HG03196 (cell line): ENCODE results near the gene NDRG2.

Experiments used
- ATAC-seq: cut with Tn5 transposase; IDR thresholded peaks from one replicate; pipeline ENCODE4 v1.9.1; 2021; ENCODE audit not compliant: unreplicated experiment

Gene NDRG2

DNA sequence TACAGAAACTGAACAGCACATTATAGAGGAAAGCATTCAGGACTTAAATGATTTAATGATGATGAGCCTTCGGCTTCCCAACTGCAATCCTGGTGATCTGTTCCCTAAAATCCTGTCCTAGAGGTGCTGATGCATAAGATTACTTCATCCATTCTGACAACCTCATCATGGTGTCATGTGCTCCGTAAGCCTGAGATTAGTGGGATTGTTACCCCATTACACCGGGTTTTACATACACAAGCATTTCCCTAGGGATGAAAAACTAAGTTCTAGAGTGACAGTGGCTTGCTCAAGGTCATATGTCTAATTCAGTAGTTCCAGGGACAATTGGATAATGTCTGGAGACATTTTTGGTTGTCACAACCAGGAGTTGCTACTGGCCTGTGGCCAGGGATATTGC lies 12.3 kb upstream of the NDRG2 start:
- no peak for ATAC-seq

DNA sequence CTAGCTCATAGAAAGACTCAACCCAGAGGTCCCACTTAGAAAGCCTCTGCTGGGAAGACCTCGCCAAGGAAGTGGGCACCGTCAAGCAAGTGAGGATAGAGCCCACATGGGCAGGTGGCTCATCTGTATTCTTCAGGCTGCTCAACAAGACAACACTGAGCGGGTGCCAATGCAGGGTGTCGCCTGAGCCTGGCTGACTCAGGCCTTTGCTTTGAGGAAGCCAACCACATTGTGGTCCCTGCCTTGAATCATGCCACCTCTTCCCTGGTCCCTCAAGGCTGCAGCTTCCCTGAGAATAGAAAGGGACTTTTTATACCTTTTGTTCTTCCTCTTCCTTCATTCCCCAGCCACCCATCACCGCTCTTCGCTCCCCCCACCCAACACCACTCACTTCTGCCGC lies 11.9 kb upstream of the NDRG2 start:
- no peak for ATAC-seq

DNA sequence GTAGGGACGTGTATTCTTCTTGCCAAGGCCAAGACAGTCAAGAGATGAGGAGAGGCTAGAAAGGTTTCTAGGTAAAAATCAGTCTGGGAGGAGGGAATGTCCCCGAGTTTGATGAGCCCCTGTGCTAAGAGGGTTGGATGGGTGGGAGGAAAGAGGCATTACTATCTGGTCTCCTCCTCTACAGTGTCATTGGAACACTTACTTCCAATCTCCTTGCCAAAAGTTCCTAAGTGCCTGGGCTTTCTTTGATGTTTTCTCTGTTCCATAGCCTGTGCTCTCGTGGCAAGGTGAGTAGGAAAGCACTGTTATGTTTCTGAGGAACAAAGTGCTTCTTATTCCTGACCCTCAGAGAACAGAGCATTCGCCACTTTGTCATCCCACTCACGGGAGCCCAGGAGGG lies 9.8 kb upstream of the NDRG2 start, which contains the start of gene RNASE13:
RNASE13 (minus strand) TSS at position 101 of the 400 bp plus-strand sequence. CDS start 519 bp downstream, outside the sequence.
- ATAC-seq = no peak

DNA sequence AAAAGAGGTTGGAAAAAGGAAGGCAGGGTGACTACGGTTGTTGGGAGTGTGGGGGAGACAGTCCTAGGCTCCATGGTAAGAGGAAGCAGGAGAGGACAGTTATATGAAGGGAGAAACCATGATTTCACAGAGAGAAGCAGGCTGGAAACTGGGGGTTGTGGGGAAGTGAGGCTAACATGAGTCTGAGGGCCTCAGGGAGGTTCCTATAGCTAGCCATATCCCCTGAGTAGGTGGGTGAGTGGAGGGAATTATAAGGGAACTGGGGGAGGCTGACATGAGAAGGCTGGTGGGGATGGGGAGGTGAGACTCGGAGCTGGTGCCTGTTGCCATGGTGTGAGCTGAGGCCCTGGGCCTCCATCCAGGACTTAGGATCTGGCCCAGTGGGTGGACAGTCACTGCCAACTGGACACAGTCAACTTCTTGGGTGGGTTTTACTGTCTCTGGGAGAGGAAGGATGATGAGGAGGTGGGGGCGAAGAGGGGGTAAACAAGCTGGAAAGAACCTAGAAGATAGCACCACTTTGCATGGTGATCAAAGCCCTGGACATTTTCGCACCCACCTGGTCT lies 8.4 kb upstream of the NDRG2 start:
- no peak for ATAC-seq

DNA sequence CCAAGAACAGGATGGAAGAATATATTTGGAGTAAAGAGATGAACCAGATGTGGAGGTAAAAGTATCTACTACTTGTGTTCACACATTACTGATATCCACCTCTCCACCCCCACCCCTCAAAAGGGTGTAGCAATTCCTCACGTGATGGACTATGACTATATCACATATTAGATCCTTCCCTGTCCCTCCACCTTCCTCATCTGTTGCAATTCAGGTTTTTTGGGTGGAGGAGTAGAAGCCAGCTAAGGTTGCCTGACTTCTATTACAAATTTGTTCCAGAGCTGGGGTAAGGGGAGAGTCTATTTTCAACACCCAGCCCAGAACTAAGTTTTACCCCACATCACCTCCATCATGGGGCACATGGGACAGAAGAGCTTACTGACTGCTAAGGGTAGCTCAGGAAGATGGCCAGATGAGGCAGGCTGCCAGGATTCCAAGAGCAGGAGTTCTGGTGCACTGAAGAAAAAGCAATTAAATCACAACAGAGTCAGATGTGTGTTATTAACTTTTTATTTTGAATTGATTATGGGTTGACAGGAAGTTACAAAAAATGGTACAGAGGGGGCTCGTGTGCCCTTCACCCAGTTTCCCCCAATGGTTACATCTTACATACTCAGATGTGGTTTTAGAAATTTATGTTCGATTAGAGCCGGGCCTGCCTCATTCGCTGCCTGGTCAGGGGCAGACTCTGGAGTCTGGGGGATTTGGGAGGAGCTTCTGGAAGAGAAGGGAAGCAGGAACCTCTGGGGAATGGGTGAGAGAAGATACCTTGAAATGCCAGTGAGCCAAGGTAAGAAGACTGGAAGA lies 7.7 kb upstream of the NDRG2 start:
- no peak for ATAC-seq

DNA sequence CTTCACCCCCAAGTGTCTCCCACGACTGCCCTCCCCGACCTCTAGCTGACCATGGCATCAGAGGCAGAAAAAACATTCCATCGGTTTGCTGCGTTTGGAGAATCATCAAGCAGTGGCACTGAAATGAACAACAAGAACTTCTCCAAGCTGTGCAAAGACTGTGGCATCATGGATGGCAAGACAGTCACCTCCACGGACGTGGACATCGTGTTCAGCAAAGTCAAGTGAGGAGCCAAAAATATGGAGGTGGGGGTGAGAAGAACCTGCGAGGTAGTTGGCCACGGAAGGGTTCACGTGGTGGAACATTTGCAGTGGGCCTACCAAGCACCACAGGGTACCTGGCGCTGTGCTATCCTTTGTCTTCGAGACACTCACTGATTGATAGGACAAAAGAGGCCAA lies 5.7 kb upstream of the NDRG2 start:
- ATAC-seq = no peak

DNA sequence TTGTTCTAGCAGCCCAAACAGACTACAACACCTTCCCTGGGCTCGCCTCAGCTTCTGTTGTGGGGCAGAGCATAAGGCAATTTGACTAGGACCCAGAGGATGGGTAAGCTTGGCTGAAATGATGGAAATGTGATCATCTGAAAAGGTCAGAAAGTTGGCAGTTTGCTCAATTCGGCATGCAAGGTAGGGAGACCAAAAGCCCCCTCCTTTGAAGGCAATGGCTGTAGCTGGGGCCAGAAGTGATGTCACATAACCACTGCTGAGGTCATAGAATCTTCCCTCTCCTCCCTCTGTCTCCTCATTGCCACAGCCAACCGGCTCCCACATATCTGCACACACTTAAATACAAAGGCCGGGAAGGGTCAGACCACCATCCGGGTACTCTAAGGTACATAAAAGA lies 5.1 kb upstream of the NDRG2 start, which contains the start of gene TPPP2:
TPPP2 (plus strand) TSS at position 301 of the 400 bp plus-strand sequence. CDS start 365 bp downstream, outside the sequence.
- no peak for ATAC-seq

DNA sequence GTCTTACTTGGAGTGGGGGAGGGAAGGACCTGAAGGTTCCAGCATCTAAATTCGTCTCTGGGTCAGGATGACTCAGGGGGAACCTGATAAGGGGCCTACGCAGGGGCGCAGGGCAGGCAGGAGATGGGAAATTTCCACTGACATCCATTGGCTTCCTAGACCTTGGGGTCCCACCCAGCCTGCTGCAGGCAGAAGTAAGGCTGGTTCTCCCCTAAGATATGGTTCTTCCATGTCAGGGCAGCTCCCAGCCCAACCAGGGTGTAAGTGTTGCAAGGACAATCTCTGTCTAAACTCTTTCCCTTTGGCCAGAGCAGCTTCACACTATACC lies 2.1 kb upstream of the NDRG2 start:
- ATAC-seq = no peak

DNA sequence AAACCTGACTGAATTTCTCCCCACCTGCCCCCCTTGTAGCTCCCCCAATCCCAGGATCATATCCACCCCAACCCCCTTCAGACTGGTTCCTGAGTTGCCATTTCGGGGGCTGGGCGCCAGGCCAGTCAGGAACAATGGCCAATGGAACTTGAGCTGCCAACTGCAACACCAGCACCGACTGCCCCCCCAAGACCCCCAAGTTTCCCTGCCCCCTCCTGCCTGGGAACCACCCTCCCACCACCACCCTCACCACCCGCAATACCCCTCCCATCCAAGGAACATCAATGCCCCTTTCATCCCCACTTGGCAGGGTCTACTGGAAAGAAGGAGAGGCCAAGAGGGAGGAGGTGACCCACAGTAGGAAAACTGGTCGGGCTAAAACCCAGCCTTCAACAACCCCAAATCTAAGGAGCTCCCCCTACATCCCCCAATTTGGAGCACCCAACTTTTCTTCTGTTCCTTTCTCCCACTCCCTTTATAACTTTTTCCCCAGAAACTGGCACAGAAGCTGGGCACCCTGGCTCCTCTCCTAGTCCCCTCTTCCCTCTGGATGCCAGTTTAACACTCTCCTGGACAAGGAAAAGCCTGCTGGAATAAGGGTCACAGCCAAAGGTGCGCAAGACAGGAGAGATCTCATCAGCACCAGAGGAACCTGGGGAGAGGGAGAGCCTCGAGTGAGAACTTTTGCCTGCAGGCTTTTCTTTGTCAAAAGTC lies 1.6 kb upstream of the NDRG2 start:
- ATAC-seq = no peak

DNA sequence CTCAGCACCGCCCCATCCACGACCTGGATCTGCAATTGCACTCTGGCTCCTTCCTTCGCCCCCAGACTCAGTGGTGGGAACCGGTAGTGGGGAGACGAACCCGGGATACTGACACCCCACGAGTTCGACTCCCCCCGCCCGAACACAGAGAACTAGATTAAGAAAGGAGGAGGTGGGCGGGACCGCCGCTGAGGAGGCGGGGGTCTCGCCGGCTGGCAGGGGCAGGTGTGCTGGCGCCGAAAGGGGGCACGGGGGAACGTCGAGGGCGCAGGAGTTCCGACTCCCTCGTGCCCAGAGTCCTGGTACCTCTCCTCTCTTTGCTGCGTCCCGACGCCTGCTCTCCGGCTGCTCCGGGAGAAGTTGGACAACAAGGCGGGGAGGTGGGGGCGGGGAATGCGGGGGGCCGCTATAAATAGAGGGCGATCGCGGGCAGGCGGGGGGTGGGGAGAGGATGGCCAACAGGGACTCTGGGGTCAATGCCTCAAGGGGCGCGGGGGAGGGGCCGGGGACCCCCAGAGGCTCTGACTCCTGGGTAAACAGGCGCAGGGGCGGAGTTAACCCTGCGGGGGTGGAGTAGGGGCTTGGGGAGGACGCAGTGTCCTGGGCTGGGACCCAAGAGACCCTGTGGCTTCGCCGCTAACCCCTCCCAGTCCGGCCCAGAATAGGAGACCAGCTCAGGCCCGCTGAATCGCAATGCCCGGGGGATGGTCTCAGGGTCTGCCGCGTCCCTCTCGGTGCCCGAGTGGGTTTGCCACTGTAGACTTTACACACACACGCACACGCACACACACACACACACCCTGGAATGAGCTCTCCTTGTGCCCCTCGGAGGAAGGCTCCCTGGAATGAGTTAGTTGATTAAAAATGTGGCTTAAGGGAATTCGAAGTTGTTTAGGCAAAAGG lies 761 bp upstream of the NDRG2 start:
- ATAC-seq = no peak

DNA sequence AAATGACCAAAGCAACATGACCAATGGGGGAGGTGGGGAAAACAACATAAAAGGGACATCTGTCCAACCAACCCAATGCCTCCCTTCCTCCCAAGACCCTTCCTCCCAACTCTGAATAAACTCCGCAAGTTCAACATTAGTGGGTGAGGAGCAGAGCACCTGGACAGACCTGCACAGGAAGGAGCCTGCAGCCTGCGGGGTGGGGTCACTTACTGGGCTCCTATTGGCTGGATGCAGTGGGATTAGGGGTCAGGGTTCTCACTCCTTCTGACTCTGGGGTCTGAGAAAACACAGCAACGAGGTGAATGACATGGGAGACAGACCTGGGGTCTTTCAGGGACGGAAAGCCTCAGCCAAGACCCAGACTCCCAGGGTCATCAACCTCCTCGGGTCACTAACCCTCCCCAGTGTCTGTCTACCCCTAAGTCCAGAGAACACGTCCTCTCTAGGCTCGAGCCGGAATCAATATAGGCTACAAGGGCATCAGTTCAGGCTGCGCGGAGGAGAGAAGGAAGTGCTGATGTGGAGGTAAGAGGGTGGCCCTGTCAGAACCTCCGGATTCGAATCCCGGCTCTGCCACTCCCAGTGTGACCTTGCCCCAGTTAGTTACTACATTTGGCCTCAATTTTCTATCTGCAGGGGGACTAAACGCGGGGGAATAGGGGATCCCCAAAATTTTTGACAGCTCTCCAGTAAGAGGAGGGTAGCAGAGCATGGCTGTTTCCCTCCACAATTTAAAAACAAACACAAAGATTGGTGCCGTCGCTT lies 860 bp downstream of the NDRG2 start:
- no peak for ATAC-seq

DNA sequence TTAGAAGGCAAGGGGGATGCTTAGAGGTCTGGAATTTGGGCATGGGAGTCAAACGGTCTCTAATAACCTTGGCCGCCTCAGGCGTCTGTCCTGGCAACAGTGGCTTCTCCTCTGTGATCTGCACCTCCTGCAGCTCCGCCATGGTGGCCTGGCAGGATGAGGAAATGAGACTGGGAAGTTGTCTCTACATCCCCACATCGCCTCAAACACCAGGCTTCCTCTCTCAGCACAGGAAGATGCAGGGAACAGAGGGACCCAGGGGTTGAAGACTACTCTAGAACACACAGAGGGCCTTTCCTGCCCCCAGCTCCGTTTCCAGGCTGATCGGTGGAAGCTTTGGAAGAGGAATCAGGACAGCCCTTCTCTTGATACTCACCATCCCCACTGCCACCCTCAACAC lies 1.7 kb downstream of the NDRG2 start:
- ATAC-seq = no peak

DNA sequence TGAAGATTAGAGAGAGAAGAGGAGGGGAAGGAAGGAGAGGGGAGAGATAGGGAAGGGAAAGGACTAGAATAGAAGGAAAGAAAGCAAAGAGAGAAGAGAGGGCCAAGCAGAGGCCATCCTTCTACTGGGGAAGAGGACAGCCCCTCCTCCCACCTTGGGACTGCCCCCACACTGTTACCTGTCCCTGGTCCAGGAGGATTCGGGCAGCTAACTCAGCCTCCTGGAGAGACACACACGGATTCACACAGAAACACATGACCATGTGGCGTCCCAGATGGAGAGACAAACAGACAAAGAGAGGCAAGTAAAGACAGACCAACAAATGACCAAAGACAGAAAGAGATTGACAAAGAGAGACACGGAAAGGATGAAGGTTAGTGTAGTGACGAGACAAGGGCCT lies 2.2 kb downstream of the NDRG2 start:
- ATAC-seq = no peak

DNA sequence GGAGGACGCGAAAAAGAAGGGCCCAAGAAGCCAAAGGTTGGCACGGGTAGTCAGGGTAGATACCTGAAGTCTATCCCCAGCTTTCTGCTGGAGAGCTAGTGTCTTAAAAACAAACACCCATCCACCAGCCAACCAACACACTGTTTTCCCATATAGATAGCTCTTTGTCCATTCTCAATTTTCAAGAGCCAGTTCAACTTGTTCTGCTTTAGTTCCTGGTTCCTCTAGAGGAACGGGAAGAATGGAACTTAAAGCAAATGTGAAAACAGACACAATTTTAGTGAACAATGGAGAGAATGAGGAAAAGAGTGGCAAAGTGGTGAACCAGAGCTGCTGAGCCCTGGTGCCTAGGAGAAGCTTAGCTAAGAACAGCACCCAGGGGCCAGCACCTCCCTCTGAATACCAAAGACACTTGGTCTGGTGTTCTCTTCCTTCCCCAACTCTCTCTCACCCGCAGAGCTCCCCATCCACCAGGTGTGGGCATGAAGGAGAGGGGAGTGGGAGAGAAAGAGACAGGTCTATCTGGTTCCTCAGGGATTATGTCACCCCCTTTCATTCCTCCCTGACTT lies 3.8 kb downstream of the NDRG2 start:
- ATAC-seq = no peak

DNA sequence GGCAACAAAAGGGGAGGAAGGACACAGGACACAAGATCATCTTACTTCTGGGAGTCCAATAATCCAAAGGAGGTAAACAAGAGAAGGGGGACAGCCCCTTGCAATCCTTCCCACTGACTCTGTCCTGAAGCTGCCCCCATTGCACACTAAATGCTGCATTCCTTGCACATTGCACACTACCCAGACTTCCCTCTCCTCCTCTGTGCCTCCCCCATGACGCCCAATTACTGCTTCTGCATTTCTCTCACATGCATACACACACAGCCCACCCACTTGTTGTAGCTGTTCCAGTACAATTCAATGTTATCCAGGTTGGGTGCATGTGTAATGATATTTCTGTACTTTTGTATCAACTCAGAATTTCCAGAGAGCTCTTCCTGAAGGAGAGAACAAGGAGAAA lies 5.5 kb downstream of the NDRG2 start:
- ATAC-seq = no peak

DNA sequence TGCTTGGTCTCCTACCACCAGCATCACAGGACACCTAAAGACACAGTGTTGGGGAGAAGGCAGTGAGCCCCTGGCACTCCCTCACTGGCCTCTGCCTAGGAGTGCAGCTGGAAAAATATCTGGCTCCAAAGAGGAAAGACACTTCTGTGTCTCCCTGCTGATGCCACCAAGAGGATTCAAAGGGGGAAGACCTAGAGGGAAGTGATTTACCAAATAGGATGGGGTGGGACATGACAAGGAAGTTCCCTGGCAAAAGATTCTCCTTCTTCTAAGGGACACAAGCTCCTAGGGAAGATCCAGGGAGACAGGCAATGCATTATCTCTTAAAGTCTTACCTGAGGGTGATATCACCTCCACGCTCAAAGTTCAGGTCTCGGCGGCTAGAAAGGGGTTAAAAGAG lies 6.1 kb downstream of the NDRG2 start:
- no peak for ATAC-seq

DNA sequence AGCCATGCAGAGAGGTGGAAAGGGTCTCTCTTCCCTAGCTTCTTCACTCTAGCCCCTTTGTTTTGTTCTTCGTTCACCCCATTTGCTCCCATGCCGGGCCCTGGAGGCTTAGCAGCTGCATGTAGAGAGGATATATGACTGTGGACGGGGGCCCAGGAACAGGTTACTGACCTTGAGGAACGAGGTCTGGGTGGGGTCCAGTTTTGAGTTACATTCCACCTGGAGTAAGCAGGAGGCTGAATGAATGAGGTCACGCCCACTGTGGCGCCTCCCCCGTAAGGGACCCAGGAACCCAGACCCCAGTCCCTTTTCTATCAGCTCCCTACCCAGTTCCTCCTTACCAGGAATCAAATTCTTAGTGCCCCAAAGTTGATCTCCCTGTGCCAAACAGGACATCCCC lies 6.6 kb downstream of the NDRG2 start:
- ATAC-seq = no peak

DNA sequence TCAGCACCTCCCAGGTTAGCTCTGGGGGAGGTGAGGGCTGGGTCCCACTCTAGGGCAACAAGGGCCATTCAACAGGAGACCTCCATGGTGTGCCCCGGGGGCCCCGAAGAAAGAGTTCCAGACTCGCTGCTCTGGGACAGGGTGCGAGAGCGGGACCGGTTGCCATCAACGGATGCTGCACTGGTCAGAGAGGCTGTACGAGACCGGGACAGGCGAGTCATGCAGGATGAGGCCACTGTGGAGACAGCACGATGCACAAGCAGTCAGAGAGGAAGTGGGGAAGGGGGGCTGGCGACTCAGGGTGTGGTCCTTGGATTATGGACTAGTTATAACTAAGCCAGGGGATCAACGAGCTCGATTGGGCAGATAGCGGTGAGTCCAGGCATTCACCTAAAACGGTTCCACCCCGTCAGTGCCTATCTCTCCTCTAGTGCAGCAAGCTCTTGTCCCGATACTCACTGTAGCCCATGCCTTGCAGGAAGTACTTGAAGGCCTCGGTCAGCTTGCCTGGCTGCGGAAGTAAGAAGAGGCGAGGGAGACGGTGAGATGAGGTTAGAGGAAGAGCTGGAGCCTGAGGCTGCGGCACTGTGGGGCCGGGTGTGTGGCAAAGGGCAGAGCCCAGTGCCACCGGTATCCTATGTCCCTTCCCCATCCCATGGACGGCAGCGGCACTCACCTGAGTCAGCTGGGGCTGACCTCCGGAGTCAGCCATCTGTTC lies 7.2 kb downstream of the NDRG2 start:
- ATAC-seq = no peak

DNA sequence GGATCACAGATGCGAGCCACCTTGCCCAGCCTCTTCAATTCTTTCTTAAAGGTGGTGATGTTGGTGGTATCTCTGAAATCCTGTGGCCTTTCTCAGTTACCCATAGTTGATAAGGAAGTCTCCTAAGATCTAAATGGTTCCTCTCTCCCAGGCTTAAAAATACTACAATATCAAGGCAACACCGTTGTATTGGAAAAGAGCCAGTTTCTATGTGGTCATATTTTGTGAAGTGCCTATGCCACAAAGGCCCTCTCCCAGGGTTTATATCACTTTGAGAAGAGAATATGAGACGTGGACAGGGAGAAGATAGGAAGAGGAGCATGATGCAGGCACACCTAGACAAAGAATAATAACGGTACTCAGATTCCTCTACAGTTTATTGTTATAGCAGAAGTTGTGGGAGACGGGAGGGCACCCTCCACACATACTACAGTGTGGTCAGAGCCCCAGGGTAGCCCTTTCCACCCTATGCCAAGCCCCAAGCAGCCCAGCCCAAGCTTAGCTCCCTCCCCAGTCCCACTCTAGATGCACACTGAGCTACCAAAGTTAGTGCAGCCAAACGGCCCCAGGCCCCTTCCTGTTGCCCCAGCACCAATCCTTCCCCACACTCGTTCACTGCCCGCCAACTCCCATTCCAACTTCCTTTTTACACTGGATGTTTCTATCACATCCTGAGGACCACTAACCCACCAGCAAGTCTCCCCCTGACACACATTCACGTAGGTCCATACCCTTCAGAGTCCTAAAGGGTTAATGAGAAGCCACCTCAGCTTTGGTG lies 8.3 kb downstream of the NDRG2 start:
- no peak for ATAC-seq
